HAP-1 (cell line): ENCODE results near the gene SH3TC1.

Experiments used
- DNase-seq, 2 experiments: peaks; one replicate each; pipeline ENCODE4 v3.0.0-alpha.2; 2016 to 2020; ENCODE audit warnings: low spot score in 2 of 2
- H3K27me3 ChIP-seq: fragments of 250-450 bp; sonication (Bioruptor Pico); 2 replicates; pipeline ENCODE4 v1.5.1; 2020; ENCODE audit warnings: low read depth, mild to moderate bottlenecking, moderate library complexity
- H3K36me3 ChIP-seq: fragments of 250-450 bp; sonication (Bioruptor Pico); replicated peaks from 2 replicates; pipeline ENCODE4 v1.5.1; 2020; ENCODE audit warnings: mild to moderate bottlenecking
- H3K4me1 ChIP-seq: fragments of 250-450 bp; sonication (Bioruptor Pico); 2 replicates; pipeline ENCODE4 v1.5.1; 2020; ENCODE audit warnings: mild to moderate bottlenecking
- H3K4me3 ChIP-seq: fragments of 250-450 bp; sonication (Bioruptor Pico); 2 replicates; pipeline ENCODE4 v1.5.1; 2020; ENCODE audit warnings: mild to moderate bottlenecking, moderate library complexity
- H3K9me3 ChIP-seq: fragments of 250-450 bp; sonication (Bioruptor Pico); 2 replicates; pipeline ENCODE4 v1.5.1; 2020; ENCODE audit warnings: mild to moderate bottlenecking, moderate library complexity
- in situ Hi-C: fragments of 300-500 bp; cut with MboI; formaldehyde crosslinking; loops from 3 replicates; pipeline ENCODE4 v1.14.3; 2020; ENCODE audit warnings: low sequenced_read_pairs, inconsistent platforms, mixed read lengths

SH3TC1 gene

DNA sequence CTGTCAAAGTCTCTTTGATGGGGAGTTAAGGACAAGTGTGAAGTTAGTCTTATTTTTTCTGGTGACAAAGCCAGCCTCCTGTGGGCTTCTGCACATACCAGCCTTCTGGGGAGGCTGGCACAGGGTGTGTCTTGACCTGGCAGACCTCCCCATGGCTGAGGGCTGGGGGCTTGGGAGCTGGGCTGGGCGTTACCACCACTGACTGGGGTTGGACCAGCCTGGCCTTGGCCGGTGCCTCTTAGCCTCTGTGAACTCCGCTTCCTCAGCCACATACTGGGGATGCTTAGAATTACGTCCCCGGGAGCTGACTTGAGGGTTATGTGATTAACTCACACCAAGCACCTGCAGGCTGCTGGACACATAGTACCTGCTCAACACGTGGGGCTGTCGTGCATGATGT is 14.0 kb downstream of the SH3TC1 start:
- Histone ChIP-seq H3K4me1 (no peaks in the 10 kb centered on the region), H3K4me3 (no peak overlapping the region), H3K9me3 (no peaks in the 10 kb centered on the region), H3K27me3 (no peaks in the 10 kb centered on the region; the same call in 1 of the 2 replicates), H3K36me3 (no peaks in the 10 kb centered on the region)
- no peak for DNase-seq
- in situ Hi-C loops, result no loop called here

DNA sequence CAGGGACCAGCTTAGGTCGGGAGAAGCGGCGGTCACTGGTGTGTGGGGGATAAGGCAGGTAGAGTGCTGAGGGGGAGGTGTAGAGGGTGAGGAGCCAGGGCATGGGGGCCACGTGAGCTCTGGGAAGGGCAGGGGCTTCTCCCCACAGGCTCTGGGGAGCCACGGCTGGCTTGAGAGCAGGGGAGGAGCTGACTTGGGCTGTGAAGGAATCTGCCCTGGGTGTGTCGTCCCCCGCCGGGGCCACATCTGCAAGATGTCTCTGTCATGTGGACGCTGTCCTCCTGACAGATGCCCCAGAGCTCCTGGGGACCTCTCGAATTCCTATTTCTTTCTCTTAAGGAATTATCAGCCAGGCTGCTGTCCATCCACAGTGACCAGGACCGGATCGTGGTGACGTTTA is 15.0 kb downstream of the SH3TC1 start:
- H3K36me3 ChIP-seq, result no peaks in the 10 kb centered on the region
- in situ Hi-C loops, result no loop called here
- H3K4me1 ChIP-seq, result no peaks in the 10 kb centered on the region
- H3K9me3 ChIP-seq, result no peaks in the 10 kb centered on the region
- no peak for DNase-seq
- no peak overlapping the region for H3K4me3 ChIP-seq
- H3K27me3 ChIP-seq, result no peaks in the 10 kb centered on the region; the same call in 1 of the 2 replicates

DNA sequence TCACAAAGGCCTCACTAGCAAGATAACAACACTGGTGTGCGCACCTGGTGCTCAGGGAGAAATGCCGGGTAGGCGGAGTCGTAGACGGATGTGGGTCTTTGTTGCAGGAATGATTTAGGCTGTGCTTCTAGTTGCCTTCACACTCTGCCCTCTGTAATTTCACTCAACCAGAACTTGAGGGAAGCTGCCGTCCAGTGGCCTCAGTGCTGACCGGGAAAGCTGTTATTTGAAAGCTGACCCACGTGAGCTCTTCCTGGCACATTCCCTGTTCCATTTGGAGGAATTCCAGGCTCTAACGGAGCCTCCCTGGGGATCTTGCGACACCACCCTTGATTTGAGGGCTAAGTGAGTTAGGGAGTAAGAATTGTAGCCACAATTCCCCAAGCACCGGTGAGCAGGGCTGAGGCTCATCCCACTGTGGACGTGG is 15.9 kb downstream of the SH3TC1 start:
- H3K36me3 ChIP-seq, result no peaks in the 10 kb centered on the region
- no peaks in the 10 kb centered on the region for H3K9me3 ChIP-seq
- no peaks in the 10 kb centered on the region for H3K4me1 ChIP-seq
- in situ Hi-C loops, result no loop called here
- no peaks in the 10 kb centered on the region; the same call in 1 of the 2 replicates for H3K27me3 ChIP-seq
- no peak for DNase-seq
- no peak overlapping the region for H3K4me3 ChIP-seq

DNA sequence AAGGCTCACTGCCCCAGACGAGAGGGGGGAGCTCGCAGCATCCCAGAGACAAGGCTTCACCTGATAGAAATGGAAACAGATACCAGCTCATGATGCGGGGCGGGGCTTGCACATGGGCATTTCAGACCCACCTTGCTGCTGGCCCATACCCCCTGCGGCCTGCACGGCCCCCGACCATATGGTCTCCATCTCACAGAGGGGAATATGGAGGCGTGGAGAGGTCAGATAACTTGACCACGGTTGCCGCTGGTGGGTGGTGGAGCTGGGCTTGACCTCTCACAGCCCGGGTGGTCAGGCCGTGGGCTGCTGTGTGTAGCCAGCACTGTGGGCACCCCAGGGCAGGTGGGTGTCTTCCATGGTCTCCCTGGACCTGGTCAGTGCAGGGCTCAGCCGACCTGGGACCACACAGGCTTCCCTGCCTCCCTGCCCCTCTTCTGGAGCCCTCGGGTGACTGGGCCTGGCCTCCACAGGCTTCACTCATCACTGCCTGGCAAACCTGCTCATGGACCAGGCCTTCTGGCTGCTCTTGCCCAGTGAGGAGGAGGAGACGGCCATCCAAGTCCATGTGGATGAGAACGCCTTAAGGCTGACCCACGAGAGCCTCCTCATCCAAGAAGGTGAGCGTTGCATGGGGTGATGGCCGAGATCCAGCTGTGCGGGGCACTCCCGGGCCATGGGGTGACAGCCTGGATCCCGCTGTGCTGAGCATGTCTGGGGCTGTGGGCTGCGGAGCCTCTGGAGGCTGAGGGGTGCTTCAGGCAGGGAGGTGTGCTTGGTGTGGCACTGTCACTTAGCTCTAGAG is 16.8 kb downstream of the SH3TC1 start:
- Histone ChIP-seq H3K4me1 (no peaks in the 10 kb centered on the region), H3K36me3 (no peaks in the 10 kb centered on the region), H3K4me3 (no peak overlapping the region), H3K27me3 (no peaks in the 10 kb centered on the region; the same call in 1 of the 2 replicates), H3K9me3 (no peaks in the 10 kb centered on the region)
- DNase-seq, result no peak
- in situ Hi-C loops, result no loop called here

DNA sequence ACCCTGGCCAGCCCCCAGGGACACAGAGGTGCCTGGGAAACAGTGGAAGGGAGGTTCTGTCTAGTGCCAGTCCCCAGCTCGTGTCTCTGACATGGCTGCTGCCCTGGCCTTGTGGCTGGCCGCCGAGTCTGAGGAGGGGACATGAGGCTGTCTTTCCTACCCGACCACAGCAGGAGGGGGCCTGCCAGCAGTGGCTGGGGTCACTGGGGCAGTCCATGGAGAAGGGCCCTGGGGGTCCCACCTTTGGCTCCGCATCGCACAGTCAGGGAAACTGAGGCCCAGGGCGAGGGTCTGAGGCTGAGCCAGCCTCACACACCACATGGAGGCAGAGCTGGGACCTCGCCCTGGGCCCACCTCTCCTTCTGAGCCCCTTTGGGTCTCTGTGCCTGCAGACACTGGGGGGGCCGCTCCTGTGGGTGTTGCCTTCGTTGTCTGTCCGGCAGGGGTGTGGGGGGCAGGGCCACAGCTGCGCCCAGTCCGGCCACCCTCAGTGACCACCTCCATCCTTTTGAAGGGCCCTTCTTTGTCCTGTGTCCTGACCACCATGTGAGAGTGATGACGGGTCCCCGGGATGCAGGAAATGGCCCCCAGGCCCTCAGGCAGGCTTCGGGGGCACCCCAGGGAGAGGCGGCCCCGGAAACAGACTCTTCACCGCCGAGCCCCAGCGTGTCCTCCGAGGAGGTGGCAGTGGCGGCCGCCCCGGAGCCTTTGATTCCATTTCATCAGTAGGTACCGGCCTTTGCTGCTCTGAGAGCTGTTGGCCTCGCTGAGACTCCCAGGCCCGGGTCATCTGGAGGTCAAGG is 17.6 kb downstream of the SH3TC1 start:
- Histone ChIP-seq H3K27me3 (no peaks in the 10 kb centered on the region; the same call in 1 of the 2 replicates), H3K36me3 (no peaks in the 10 kb centered on the region), H3K4me3 (no peak overlapping the region), H3K9me3 (no peaks in the 10 kb centered on the region), H3K4me1 (peaks cover 4% of the 10 kb centered on the region)
- no peak for DNase-seq
- in situ Hi-C loops, result no loop called here

DNA sequence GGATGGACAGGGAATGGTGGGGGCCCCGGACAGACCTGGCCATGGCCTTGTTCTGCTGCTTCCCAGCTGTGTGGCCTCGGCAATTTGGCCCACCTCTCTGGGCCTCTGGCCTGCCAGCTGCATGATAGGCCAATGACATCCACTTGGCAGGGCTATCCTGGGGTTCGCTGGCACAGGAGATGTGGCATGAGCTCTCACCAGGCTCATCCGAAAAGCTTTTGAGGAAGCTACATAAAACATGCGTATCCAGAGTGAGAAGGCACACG is 18.1 kb downstream of the SH3TC1 start:
- H3K9me3 ChIP-seq, result no peaks in the 10 kb centered on the region
- no peaks in the 10 kb centered on the region for H3K36me3 ChIP-seq
- H3K4me3 ChIP-seq, result no peak overlapping the region
- H3K27me3 ChIP-seq, result no peaks in the 10 kb centered on the region; the same call in 1 of the 2 replicates
- no peak for DNase-seq
- peaks cover 8% of the 10 kb centered on the region for H3K4me1 ChIP-seq
- in situ Hi-C loops, result no loop called here

DNA sequence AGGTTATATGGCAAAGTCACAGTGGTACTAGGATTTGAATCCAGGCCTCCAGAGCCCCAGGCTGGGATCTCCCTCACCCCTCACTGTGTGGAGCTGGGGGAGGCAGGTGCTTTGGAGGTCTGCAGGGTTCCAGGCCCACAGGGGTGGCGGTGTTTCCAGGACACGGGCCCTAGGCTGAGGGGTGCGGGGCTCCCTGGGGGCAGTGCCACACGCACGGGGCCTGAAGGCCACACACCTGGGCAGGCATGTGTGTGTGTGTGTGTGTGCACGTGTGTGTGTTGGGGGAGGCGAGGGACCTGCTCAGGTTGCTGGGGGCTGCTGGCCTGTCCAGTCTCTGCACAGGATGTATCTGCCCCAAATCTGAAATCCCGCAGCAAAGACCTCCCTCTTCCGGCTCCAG is 18.8 kb downstream of the SH3TC1 start:
- Histone ChIP-seq H3K4me1 (peaks cover 8% of the 10 kb centered on the region), H3K9me3 (no peaks in the 10 kb centered on the region), H3K36me3 (no peaks in the 10 kb centered on the region), H3K4me3 (no peak overlapping the region), H3K27me3 (no peaks in the 10 kb centered on the region; the same call in 1 of the 2 replicates)
- DNase-seq, result no peak
- in situ Hi-C loops, result no loop called here

DNA sequence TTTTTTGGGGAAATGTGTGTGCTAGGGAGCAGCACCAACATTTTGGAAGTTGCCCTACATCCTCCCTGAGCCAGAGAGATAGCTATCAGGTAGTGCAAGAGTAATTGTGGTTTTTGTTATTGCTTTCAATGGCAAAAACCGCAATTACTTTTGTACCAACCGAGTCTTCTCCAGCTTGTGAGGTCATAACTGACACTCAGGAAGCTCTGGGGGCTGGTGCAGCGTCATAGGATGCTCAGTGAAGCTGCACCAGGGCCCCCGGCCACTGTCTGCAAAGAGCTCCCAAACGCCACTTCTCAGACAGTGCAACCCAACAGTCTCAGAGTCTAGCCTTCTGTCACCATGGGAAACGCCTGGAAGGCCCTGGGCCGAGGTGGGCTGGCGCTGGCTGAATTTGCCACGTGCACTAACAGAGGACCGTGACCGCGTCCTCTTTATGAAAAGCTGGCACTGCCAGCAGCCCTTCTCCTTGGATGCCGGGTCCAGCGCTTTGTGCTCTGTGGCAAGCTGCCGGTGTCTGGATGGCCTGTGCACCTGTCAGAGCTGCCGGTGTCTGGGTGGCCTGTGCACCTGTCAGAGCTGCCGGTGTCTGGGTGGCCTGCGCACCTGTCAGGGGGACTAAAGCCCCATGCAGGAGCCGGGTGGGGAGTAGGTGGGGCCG is 19.4 kb downstream of the SH3TC1 start:
- no peaks in the 10 kb centered on the region; the same call in 1 of the 2 replicates for H3K27me3 ChIP-seq
- in situ Hi-C loops, result no loop called here
- H3K4me1 ChIP-seq, result peaks cover 8% of the 10 kb centered on the region
- DNase-seq, result no peak
- H3K9me3 ChIP-seq, result no peaks in the 10 kb centered on the region
- no peaks in the 10 kb centered on the region for H3K36me3 ChIP-seq
- H3K4me3 ChIP-seq, result no peak overlapping the region

DNA sequence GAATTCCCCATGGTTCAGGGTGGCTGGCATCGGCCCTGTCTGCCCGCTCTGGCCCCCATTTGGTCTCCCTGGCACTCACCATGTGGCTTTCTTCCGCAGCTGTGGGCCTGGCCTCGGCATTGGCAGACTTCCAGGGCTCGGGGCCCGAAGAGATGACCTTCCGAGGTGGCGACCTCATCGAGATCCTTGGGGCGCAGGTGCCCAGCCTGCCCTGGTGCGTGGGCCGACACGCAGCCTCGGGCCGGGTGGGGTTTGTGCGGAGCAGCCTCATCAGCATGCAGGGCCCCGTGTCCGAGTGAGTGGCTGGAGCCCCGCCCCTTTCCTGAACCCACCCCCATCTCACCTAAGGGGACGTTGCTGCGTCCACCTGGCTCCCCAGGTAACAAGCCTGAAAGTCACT is 20.1 kb downstream of the SH3TC1 start:
- H3K36me3 ChIP-seq, result no peaks in the 10 kb centered on the region
- no peaks in the 10 kb centered on the region; the same call in 1 of the 2 replicates for H3K27me3 ChIP-seq
- H3K4me1 ChIP-seq, result peaks cover 8% of the 10 kb centered on the region
- in situ Hi-C loops, result no loop called here
- DNase-seq, result no peak
- H3K9me3 ChIP-seq, result no peaks in the 10 kb centered on the region
- no peak overlapping the region for H3K4me3 ChIP-seq

DNA sequence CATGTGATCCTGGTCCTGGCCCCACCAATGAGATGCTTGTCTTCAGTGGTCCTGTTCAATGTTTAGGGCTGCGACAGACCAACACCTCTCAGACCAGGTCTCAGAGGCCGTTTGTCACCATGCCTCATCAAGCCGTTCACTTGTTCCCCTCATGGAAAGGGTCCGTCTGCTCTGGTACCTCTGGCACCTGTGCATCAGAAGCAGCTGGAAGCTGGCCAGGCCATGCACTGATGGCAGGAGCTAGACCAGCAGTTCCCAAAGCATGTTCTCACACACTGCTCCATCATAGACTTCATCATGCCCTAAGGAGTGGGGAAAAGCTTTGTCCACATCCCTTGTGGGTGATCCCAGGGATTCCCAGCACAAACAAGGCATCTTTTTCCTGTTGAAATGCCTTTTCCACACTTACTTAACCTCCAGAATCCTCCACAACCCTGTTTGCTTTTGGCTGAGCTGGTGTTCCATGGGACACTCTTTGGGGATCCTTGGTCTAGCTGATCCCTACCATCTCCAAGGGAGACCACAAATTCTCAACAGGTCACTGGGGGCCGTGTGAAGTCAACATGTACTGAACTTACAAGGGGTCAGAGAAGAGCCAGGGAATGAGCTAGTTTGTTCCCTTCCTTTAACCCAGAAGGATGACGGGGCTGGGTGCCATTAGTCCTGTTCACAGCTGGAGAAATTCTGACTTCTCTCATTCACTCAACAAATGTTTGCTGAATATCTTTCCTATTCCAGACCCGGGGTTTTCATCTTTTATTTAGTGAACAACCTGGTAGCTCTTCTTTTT is 21.8 kb downstream of the SH3TC1 start:
- Histone ChIP-seq H3K9me3 (no peaks in the 10 kb centered on the region), H3K4me3 (no peak overlapping the region), H3K36me3 (no peaks in the 10 kb centered on the region), H3K27me3 (no peaks in the 10 kb centered on the region), H3K4me1 (peaks cover 8% of the 10 kb centered on the region)
- no peak for DNase-seq
- in situ Hi-C loops, result no loop called here

DNA sequence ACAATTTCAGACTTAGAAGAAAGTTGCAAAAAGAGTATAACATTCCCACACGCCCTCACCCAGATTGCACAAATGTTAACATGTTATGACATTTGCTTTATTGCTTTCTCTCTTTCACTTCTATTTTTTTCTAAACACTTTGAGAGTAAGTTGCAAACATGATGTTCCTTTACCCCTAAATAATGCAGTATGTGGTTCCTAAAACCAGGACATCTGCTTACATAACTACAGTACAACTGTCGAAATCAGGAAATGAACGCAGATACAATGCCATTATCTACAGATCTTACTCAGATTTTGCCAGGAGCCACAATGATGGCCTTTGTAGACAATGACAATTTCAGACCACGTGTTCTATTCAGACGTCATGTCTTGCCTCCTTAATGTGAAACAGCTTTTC is 22.4 kb downstream of the SH3TC1 start:
- peaks cover 8% of the 10 kb centered on the region for H3K4me1 ChIP-seq
- no peak overlapping the region for H3K4me3 ChIP-seq
- H3K27me3 ChIP-seq, result no peaks in the 10 kb centered on the region
- no peaks in the 10 kb centered on the region for H3K9me3 ChIP-seq
- DNase-seq, result no peak
- no peaks in the 10 kb centered on the region for H3K36me3 ChIP-seq
- in situ Hi-C loops, result no loop called here

DNA sequence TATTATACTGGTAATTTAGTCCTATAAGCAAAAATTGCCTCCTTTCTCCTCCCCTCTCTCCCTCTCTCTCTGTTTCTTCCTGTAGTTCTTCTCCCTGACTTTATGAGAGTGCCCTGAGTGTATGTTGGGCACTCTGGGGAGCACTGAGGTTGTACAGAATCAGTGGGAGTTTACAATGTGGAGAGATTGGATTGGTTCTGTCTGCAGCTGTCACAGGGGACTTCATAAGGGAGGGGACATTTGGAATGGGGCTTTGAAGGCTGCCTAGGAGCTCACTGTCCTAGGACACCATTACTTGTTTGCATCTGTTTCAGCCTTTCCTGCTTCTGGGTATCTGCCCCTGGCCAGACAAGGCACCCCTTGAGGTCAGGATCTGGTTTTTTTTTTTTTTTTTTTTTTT is 22.9 kb downstream of the SH3TC1 start:
- peaks cover 8% of the 10 kb centered on the region for H3K4me1 ChIP-seq
- H3K27me3 ChIP-seq, result no peaks in the 10 kb centered on the region
- no peaks in the 10 kb centered on the region for H3K36me3 ChIP-seq
- H3K4me3 ChIP-seq, result no peak overlapping the region
- no peak for DNase-seq
- no peaks in the 10 kb centered on the region for H3K9me3 ChIP-seq
- in situ Hi-C loops, result no loop called here

DNA sequence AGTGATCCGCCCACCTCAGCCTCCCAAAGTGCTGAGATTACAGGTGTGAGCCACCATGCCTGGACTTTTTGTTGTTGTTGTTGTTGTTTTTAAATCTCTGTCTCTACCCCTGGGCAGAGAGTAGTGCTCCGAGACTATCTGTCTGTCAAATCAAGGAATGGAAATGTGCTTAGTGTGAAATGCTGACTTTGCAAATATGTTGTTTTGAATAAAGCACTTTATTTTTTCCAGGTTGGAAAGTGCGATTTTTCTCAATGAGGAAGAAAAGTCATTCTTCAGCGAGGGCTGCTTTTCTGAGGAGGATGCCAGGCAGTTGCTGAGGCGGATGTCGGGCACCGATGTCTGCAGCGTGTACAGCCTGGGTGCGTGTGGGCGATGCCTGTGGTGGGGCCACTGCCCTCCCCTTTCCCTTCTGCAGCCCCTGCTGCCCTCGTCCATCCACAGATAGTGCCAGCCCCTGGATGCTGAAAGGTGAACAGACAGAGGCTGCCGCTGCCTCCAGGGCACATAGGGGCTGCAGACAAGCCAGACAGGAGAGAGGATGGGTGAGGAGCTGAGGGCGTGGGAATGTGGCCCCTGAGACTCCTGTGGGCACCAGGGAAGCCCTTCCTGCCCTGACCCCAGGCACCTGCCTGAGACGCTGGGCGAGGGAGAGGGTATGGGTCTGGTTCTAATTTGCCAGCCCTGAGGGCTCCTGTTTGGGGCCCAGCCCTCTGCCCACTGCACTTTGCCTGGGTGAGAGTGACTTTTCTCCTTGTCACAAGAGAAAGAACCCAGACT is 23.7 kb downstream of the SH3TC1 start:
- Histone ChIP-seq H3K9me3 (no peaks in the 10 kb centered on the region), H3K27me3 (no peaks in the 10 kb centered on the region), H3K4me3 (no peak overlapping the region), H3K36me3 (no peaks in the 10 kb centered on the region), H3K4me1 (peaks cover 8% of the 10 kb centered on the region)
- no peak for DNase-seq
- in situ Hi-C loops, result no loop called here
